Stimulated activated CD8-positive, alpha-beta memory T cell treated with anti-CD3 and anti-CD28 coated beads, Interleukin-7, amount 100 ng/mL, for 48 hours (primary cell): Measurements from ENCODE around the gene BTG1.

Experiments
- DNase-seq, 2 donors: peaks; one replicate each; pipeline ENCODE4 v3.0.0-alpha.2; 2020; ENCODE audit warnings: low read depth in 1 of 2; ENCODE audit errors: extremely low read depth in 1 of 2

BTG1 gene

DNA sequence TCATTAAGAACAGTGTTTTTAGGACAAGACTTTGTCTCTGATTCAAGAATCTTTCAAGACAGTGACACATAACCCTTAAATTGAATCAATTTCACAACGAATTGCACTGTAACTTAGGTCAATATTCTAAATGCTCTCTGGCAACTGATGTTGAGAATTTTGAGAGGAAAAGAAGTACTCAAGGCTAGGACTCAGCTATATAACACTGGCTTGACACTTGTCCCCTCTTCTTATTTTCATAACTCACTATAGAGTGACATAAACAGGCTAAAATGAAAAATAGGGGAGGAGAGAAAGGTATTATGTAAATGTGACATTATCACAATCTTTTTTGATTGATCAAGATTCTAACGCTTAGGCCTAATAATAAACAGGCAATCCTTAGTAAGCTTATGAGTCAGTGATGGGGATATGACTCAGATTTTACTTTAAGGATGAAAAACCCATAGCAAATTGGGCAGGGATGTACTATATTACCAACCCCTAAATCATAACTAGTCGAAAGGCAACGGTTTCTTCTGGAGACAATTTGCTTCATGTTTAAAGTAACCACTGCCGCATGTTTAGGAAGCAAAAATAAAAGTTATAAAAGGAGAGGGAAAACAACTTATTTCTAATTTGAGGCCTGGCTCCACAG is 10.9 kb downstream of the BTG1 start:
- no peak for DNase-seq

DNA sequence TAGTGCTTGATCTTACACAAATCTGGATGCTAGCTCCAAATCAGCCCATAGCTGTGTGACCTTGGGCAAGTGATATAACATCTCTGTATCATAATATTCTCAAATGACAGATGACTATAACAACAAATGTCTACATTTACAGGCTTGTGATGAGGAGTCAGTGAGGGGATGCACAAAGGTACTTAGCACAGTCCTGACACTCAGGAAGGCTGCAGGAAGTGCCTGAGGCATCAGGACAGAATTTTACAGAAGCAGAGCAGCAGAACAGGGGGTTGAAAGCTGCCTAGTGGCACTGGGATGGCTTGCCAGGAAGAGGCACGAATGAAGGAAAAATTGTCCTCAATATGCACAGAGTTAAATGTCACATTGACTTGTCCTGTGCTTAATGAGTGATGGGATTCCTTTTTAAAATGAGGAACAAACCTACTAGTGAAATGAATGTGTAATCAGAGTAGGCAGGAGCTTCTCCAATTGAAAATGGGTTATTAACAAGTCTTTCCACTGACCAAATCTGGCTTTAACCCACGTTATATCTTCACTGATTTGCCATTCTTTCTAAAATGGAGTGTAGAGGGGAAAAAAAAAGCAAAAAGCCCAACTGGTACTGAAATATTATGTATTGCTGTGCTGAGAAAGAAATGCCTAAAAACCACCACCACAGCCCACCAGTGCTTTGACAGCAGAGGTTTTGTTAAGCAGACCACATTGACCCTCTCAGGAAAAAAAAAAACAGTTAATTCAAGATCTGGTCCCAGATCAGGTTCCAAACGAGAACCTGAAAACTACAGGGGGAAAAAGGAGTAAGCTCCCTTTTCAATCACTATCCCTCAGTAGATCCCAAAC is 11.6 kb downstream of the BTG1 start:
- no peak for DNase-seq

DNA sequence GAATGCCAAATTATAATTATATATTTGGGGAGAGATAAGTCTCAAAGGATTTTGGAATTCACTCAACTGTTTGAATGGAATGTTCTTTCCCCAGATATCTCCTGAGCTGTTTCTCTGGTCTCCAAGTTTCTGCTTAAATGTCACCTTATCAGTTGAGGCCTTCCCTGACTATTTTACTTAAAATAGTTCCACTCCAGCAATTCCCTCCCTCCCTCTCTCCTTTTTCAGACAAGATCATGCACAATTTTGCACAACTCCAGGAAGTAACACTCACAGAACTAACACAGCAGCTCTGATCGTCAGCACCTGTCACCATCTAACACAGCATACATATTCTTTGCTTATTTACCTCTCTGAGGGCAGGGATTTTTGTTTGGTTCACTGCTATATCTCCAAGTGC is 12.5 kb downstream of the BTG1 start:
- no peak for DNase-seq

DNA sequence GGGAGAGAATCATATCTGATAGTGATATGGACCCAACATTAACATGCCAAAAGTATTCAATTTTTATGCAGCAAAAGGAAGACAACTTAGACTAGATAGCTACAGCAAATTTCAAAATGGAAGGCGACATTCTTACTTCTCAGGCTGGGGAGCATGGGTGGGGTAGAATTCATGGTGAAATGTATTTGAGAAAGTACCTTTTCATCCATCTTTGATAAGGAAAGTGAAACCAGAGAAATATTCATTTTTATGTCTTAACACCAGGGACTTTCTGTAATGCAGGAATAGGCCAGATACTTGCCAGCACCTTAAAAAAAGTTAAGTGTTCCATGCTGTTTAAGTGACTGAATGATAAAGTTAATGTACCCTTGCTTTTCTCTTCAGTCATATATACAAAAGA is 13.4 kb downstream of the BTG1 start:
- no peak for DNase-seq

DNA sequence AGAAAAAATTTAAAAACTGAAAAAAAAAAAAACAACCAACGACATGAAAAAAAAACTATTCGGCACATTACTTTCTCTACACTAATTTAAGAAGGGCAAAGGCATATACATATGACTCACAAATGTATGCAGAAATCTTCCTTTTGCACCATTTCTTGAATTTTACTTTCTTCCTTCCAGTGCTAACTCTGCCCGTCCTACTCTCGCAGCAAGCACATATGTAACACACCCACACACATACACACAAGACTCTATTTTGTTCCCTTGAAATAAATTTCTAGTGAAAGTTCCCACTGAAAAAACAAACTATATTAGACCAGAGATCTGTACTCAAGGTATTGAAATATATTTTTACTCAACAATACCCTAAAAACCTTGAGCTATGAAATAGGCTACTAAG is 14.6 kb downstream of the BTG1 start:
- no peak for DNase-seq

DNA sequence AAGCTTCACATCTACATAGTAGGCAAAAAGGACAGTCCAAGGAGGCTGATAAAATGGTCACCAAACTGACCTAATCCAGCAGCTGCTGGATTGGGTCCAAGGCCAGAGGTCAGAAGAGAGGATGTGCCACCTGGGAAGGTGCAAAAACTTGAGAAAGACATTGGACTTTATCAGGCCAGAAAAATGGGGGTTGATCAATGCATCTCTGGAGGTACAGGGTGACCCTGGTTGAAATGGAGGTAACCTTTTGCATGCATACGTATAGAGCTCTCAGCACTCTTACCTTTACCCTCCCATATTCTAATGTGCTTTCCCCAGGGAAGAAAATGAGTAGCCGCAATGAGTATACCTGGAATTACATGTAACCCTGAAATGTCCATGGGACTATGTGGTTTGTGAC is 16.0 kb downstream of the BTG1 start:
- no peak for DNase-seq

- DNase-seq, result no peak
These were observed 17.0 kb downstream of the BTG1 start for GRCh38 chr12:92128612-92129011.

DNA sequence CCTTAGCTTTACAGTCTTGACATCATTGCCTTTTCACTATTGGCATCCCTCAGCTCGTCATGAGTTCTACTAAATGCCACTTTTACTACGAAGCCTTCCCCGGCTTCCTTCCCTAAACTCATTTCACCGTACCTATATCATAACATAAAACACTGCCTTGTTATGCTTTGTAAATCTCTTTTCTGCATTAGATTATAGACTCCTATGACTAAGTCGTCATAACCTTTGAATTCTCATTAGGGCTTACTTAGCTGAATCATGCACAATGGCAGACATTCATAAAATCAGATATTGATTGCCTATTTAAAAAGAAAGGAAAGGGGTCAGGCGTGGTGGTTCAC is 21.0 kb downstream of the BTG1 start:
- no peak for DNase-seq

DNA sequence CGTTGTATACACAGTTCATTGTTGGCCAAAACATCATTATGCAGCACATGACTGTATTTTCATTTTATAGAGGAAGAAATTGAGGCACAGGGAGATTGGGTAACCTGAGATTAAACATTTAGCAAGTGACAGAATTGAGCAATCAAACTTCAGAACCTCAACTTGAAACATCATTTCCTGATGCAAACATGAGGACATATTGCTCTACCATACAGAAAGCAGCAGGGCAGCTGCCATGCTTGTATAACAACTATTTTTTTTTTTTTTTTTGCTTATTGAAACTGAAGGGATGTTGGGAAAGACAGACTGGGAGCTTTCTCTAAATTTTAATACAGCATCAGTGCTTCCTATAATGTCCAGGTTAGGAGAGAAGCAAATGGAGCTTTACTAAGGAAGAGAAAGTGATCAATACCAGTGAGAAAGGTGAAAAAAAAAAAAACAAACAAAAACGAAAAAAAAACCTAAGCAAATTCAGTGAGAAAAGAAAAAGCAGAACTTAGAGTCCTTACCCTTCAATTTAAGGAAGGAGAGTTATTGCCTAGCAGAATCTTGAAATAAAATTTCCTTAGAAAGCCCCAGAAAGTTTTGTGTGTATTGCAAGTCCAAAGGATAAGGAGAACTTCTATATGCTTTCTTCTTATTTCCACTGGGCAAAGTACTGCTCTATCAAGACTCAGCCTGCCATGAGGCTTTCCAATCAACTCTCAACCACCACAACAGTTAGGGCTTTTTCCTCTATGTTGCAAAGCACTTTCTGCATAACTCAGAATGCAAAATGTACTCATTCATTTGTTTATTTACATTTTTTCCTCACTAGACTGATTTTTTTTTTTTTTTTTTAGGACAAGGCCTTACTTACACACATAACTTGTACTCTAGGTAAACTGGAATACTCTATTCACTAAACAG is 21.6 kb downstream of the BTG1 start:
- no peak for DNase-seq

GRCh38 chr12:92122941-92123779 is 22.5 kb downstream of the BTG1 start:
- DNase-seq, result no peak

- no peak for DNase-seq
These were observed 23.8 kb downstream of the BTG1 start for GRCh38 chr12:92121826-92122225.

- DNase-seq, result no peak
These were observed 26.7 kb downstream of the BTG1 start for GRCh38 chr12:92118826-92119536.

GRCh38 chr12:92114834-92115233 is 30.8 kb downstream of the BTG1 start:
- no peak for DNase-seq

DNA sequence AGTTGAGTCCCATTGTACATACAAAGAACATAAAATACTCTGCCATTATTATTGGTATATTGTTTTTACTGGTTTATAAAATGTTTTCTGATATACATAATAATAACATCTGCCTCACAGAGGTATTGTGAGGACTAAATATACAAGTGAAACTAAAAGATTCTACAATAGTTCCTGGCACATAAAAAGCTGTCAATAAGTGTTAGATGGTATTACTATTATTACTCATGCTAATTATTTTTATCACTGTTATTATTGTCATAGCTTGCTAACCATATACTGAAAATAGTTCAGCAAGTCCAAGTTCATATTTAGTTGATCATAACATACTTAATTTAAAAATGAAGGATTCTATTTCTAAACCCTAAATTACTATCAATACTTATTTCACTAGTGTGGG is 34.4 kb downstream of the BTG1 start:
- no peak for DNase-seq

DNA sequence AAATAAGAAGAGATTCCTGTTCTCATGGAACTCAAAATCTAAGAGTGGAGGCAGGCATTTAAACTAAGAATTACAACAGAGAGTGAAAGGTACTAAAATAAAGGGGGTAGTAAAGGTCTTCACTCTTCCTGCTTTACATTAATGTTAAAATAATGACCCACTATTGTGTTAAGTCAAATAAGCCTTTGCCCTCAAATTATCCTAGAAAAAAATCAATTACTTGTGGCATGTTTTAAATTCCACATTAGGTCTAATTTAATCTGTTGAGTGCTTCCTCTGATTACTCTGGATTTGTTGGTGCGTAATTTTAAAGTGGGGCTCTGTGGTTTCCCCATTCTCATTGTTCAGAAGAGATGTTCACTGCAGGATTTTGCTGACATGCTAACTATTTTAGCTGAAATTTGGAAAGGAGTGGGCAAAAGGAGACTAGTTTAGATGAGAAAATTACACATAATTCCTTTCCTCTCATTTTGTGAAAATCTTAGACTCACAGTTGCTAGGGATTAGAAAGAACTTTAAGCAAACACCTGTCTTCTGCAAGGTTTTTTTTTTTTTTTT is 35.5 kb downstream of the BTG1 start:
- DNase-seq, result no peak

- no peak for DNase-seq
These were observed 36.0 kb downstream of the BTG1 start for GRCh38 chr12:92109613-92110012.

DNA sequence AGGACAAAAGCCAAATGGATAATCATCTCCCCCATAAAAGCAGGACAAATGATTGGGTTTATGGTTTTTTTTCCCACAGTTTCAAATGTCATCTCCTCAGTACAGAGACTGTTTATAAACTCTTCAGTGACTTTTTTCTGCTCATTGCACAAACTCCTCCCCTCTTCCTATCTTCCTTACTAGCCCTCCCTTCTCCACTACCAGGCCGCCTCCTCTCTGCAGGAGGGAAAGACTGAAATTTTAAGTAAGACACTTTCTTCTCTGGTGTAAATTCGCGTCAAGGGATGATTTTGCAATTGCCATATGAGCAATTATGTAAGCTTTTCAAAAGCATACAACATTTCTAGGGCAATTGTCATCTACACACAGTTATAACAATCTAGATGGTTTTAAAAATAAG is 37.0 kb downstream of the BTG1 start:
- no peak for DNase-seq

GRCh38 chr12:92107621-92108131 is 38.0 kb downstream of the BTG1 start:
- DNase-seq, result no peak

DNA sequence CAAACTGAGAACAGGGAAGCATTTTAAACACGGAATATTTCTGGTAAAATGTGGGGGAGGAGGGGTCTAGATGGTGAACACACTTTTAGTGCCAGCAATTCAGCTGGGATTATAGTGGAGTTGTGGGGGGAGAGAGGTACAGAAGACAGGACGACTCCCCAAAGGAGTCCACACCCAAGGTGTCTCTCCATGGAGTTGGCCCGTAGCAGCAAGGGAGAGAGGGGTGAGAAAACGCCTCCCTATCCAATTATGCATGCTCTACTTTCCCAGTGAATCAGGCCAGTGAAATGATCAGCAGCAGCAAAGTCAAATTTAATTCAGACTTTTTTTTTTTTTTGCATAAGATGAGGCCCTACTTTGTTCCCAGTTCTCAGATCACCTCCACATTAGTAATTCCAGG is 38.6 kb downstream of the BTG1 start:
- no peak for DNase-seq

- no peak for DNase-seq
These were observed 40.0 kb downstream of the BTG1 start for GRCh38 chr12:92105676-92106075.
